Fibroblast of the aortic adventitia (primary cell): ENCODE data around the gene TRPV4. TPM values are rescaled to one million over a fixed set of nuclear protein-coding genes. Genes with fewer than 3 reads are reported as not detected.

Experiments used
- DNase-seq: peaks from one replicate; pipeline ENCODE4 v3.0.0-alpha.2; 2010; ENCODE audit warnings: low read depth
- H3K4me3 ChIP-seq: 2 replicates; pipeline ENCODE4 v1.5.1; 2011; ENCODE audit warnings: low read depth, mild to moderate bottlenecking, control low read depth, low read length, moderate library complexity
- CTCF ChIP-seq: IDR thresholded peaks from 2 replicates; pipeline ENCODE4 v1.5.1; 2011; ENCODE audit warnings: mild to moderate bottlenecking, low read length, control low read depth, inconsistent platforms; ENCODE audit not compliant: insufficient read depth
- total RNA-seq: library from RNA; depleted of rRNA; stranded (reverse); fragments of >200 nt; gene quantifications from 2 replicates; pipeline ENCODE4 v1.2.3, GENCODE V29; 2012; ENCODE audit warnings: low replicate concordance

The TRPV4 gene
- total RNA-seq, 1 donor = 2.1 TPM

- no peak overlapping the region for H3K4me3 ChIP-seq
- DNase-seq = no peak
- TF ChIP-seq CTCF = no peak
These were observed 50.9 kb downstream of the TRPV4 start for GRCh38 chr12:109782326-109782703.

GRCh38 chr12:109781668-109782325 is 51.4 kb downstream of the TRPV4 start:
- H3K4me3 ChIP-seq = no peak overlapping the region
- DNase-seq = no peak
- TF ChIP-seq CTCF = no peak

GRCh38 chr12:109779382-109779781 is 53.8 kb downstream of the TRPV4 start:
- H3K4me3 ChIP-seq = no peak overlapping the region
- no peak for TF ChIP-seq CTCF
- no peak for DNase-seq

- no peak for TF ChIP-seq CTCF
- no peak overlapping the region for H3K4me3 ChIP-seq
- DNase-seq = no peak
These were observed 54.5 kb downstream of the TRPV4 start for GRCh38 chr12:109778684-109779083.

- no peak for TF ChIP-seq CTCF
- peak; percentile 16 for DNase-seq
- H3K4me3 ChIP-seq = no peak overlapping the region
These were observed 55.7 kb downstream of the TRPV4 start for GRCh38 chr12:109777544-109777943.

GRCh38 chr12:109776624-109777023 is 56.6 kb downstream of the TRPV4 start:
- no peak for DNase-seq
- TF ChIP-seq CTCF = no peak
- no peak overlapping the region for H3K4me3 ChIP-seq
